ENCODE data around the gene DDX3X.

DNA sequence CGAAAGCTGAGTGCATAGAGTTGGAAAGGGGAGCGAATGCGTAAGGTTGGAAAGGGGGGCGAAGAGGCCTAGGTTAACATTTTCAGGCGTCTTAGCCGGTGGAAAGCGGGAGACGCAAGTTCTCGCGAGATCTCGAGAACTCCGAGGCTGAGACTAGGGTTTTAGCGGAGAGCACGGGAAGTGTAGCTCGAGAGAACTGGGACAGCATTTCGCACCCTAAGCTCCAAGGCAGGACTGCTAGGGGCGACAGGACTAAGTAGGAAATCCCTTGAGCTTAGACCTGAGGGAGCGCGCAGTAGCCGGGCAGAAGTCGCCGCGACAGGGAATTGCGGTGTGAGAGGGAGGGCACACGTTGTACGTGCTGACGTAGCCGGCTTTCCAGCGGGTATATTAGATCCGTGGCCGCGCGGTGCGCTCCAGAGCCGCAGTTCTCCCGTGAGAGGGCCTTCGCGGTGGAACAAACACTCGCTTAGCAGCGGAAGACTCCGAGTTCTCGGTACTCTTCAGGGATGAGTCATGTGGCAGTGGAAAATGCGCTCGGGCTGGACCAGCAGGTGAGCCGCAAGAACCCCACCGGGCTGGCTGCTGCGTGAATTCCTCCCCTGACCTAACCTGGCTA is at the start of gene DDX3X:
- TF ChIP-seq SIN3A (IDR thresholded peaks at IDR 0.05; ENCODE audit: borderline replicate concordance in 2 of 2, control insufficient read depth in 1 of 2, low read depth in 2 of 2, low read length in 2 of 2), result no peak; a peak in 1 of 4 replicates
- TF ChIP-seq, protein P1, sequence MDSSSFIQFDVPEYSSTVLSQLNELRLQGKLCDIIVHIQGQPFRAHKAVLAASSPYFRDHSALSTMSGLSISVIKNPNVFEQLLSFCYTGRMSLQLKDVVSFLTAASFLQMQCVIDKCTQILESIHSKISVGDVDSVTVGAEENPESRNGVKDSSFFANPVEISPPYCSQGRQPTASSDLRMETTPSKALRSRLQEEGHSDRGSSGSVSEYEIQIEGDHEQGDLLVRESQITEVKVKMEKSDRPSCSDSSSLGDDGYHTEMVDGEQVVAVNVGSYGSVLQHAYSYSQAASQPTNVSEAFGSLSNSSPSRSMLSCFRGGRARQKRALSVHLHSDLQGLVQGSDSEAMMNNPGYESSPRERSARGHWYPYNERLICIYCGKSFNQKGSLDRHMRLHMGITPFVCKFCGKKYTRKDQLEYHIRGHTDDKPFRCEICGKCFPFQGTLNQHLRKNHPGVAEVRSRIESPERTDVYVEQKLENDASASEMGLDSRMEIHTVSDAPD (CRISPR knock-in tag; IDR thresholded peaks at IDR 0.05), result no peak
- TF ChIP-seq, protein P2, sequence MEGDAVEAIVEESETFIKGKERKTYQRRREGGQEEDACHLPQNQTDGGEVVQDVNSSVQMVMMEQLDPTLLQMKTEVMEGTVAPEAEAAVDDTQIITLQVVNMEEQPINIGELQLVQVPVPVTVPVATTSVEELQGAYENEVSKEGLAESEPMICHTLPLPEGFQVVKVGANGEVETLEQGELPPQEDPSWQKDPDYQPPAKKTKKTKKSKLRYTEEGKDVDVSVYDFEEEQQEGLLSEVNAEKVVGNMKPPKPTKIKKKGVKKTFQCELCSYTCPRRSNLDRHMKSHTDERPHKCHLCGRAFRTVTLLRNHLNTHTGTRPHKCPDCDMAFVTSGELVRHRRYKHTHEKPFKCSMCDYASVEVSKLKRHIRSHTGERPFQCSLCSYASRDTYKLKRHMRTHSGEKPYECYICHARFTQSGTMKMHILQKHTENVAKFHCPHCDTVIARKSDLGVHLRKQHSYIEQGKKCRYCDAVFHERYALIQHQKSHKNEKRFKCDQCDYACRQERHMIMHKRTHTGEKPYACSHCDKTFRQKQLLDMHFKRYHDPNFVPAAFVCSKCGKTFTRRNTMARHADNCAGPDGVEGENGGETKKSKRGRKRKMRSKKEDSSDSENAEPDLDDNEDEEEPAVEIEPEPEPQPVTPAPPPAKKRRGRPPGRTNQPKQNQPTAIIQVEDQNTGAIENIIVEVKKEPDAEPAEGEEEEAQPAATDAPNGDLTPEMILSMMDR (IDR thresholded peaks at IDR 0.05 in 2 of 3, conservative IDR thresholded peaks at IDR 0.05 in 1 of 3; ENCODE audit: insufficient read depth in 2 of 3, low read depth in 1 of 3, low read length in 3 of 3), result peak in 2 of 3 experiments; percentile 36 to 37; a peak in 4 of 6 replicates
- no peak for TF ChIP-seq ERF (CRISPR knock-in tag; IDR thresholded peaks at IDR 0.05)
- TF ChIP-seq NBN (IDR thresholded peaks at IDR 0.05; ENCODE audit: low read depth), result peak; percentile 52; the same call in 1 of the 2 replicates
- TF ChIP-seq FOXA1 (IDR thresholded peaks at IDR 0.05; ENCODE audit: borderline replicate concordance), result no peak
- TF ChIP-seq, protein P3, sequence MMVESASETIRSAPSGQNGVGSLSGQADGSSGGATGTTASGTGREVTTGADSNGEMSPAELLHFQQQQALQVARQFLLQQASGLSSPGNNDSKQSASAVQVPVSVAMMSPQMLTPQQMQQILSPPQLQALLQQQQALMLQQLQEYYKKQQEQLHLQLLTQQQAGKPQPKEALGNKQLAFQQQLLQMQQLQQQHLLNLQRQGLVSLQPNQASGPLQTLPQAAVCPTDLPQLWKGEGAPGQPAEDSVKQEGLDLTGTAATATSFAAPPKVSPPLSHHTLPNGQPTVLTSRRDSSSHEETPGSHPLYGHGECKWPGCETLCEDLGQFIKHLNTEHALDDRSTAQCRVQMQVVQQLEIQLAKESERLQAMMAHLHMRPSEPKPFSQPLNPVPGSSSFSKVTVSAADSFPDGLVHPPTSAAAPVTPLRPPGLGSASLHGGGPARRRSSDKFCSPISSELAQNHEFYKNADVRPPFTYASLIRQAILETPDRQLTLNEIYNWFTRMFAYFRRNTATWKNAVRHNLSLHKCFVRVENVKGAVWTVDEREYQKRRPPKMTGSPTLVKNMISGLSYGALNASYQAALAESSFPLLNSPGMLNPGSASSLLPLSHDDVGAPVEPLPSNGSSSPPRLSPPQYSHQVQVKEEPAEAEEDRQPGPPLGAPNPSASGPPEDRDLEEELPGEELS (CRISPR knock-in tag; IDR thresholded peaks at IDR 0.05; ENCODE audit: borderline replicate concordance), result no peak
- TF ChIP-seq MED1 (CRISPR knock-in tag; IDR thresholded peaks at IDR 0.05; ENCODE audit: borderline replicate concordance), result no peak
- no peak for TF ChIP-seq SIRT6 (IDR thresholded peaks at IDR 0.05; ENCODE audit: low read depth, low read length)
- no peak for TF ChIP-seq KDM1A (IDR thresholded peaks at IDR 0.05)
- no peak for TF ChIP-seq XRCC4 (IDR thresholded peaks at IDR 0.05; ENCODE audit: extremely low read depth, insufficient read depth, insufficient read length)
- no peak for TF ChIP-seq PHF20 (IDR thresholded peaks at IDR 0.05; ENCODE audit: partially characterized antibody)
- TF ChIP-seq NFATC3 (IDR thresholded peaks at IDR 0.05), result no peak
